Panc1 (cell line): Measurements from ENCODE around the gene OR8G5.

Source experiments
- CTCF ChIP-seq: fragments of 450-650 bp; IDR thresholded peaks from 2 replicates; pipeline ENCODE4 v1.5.1; 2017; ENCODE audit warnings: mild to moderate bottlenecking
- POLR2AphosphoS5 ChIP-seq: IDR thresholded peaks from 2 replicates; pipeline ENCODE4 v1.6.1; 2012; ENCODE audit warnings: mild to moderate bottlenecking, low read depth, low read length, moderate library complexity
- REST ChIP-seq, 2 experiments: IDR thresholded peaks; 2 replicates each; pipeline ENCODE4 v1.6.1; 2011 to 2012; ENCODE audit warnings: low read depth in 2 of 2, control low read depth in 1 of 2, low read length in 1 of 2, mild to moderate bottlenecking in 1 of 2, moderate library complexity in 1 of 2; ENCODE audit not compliant: insufficient read depth in 1 of 2

GRCh38 chr11:124277207-124277606 is 21.0 kb downstream of the OR8G5 start:
- TF ChIP-seq CTCF = no peak
- TF ChIP-seq POLR2AphosphoS5 = no peak
- no peak for TF ChIP-seq REST (IDR thresholded peaks at IDR 0.05; ENCODE audit: insufficient read depth in 1 of 2, low read depth in 2 of 2, low read length in 1 of 2)
